Trophoblast cell (in vitro differentiated cells and primary cell): ENCODE measurements around the gene GNPDA2.

Source experiments
- DNase-seq, 2 donors: peaks; one replicate each; pipeline ENCODE4 v3.0.0-alpha.2; 2016
- H2AFZ ChIP-seq: 2 replicates; pipeline ENCODE4 v1.6.1; 2013; ENCODE audit warnings: low read length, moderate library complexity, mild to moderate bottlenecking; ENCODE audit not compliant: insufficient read depth, poor library complexity
- H2AK5ac ChIP-seq: 2 replicates; pipeline ENCODE4 v1.6.1; 2013; ENCODE audit warnings: mild to moderate bottlenecking, low read length
- H2BK120ac ChIP-seq: 2 replicates; pipeline ENCODE4 v1.6.1; 2013; ENCODE audit warnings: low read length, mild to moderate bottlenecking, moderate library complexity; ENCODE audit not compliant: insufficient read depth, poor library complexity
- H2BK12ac ChIP-seq: 2 replicates; pipeline ENCODE4 v1.6.1; 2013; ENCODE audit warnings: mild to moderate bottlenecking, low read length, moderate library complexity
- H2BK5ac ChIP-seq: 2 replicates; pipeline ENCODE4 v1.6.1; 2013; ENCODE audit warnings: low read length, low read depth, moderate library complexity, mild to moderate bottlenecking; ENCODE audit not compliant: poor library complexity
- H3K14ac ChIP-seq: 2 replicates; pipeline ENCODE4 v1.6.1; 2013; ENCODE audit warnings: mild to moderate bottlenecking, low read length
- H3K18ac ChIP-seq: 2 replicates; pipeline ENCODE4 v1.6.1; 2013; ENCODE audit warnings: mild to moderate bottlenecking, low read length
- H3K23ac ChIP-seq: 2 replicates; pipeline ENCODE4 v1.6.1; 2013; ENCODE audit warnings: low read length
- H3K27ac ChIP-seq: 2 replicates; pipeline ENCODE4 v1.5.1; 2013; ENCODE audit warnings: low read depth, mild to moderate bottlenecking, inconsistent platforms, low read length, moderate library complexity
- H3K27me3 ChIP-seq: 2 replicates; pipeline ENCODE4 v1.6.1; 2013; ENCODE audit warnings: inconsistent platforms, mild to moderate bottlenecking, low read length, moderate library complexity; ENCODE audit not compliant: insufficient read depth
- H3K36me3 ChIP-seq, 2 experiments: 1 replicate in 1 of 2; 2 replicates in 1 of 2; pipeline ENCODE4 v1.6.1; 2013; ENCODE audit warnings: low read length in 2 of 2, mild to moderate bottlenecking in 2 of 2, moderate library complexity in 1 of 2; ENCODE audit not compliant: insufficient read depth in 2 of 2, control insufficient read depth in 1 of 2
- H3K4ac ChIP-seq: 2 replicates; pipeline ENCODE4 v1.6.1; 2013; ENCODE audit warnings: low read depth, mild to moderate bottlenecking, low read length, moderate library complexity
- H3K4me1 ChIP-seq, 2 experiments: 1 replicate in 1 of 2; 2 replicates in 1 of 2; pipeline ENCODE4 v1.6.1; 2013; ENCODE audit warnings: low read length in 2 of 2, mild to moderate bottlenecking in 2 of 2, moderate library complexity in 1 of 2; ENCODE audit not compliant: insufficient read depth in 2 of 2, control insufficient read depth in 1 of 2
- H3K4me2 ChIP-seq: 2 replicates; pipeline ENCODE4 v1.6.1; 2013; ENCODE audit warnings: inconsistent platforms, mild to moderate bottlenecking, low read length, moderate library complexity
- H3K4me3 ChIP-seq: 2 replicates; pipeline ENCODE4 v1.5.1; 2013; ENCODE audit warnings: mild to moderate bottlenecking, low read depth, low read length, inconsistent platforms
- H3K79me1 ChIP-seq: one replicate; pipeline ENCODE4 v1.6.1; 2013; ENCODE audit warnings: low read length
- H3K79me2 ChIP-seq: 2 replicates; pipeline ENCODE4 v1.6.1; 2013; ENCODE audit warnings: low read length, mild to moderate bottlenecking; ENCODE audit not compliant: control insufficient read depth, insufficient read depth, poor library complexity
- H3K9ac ChIP-seq: 2 replicates; pipeline ENCODE4 v1.6.1; 2013; ENCODE audit warnings: mild to moderate bottlenecking, low read length
- H3K9me3 ChIP-seq: 2 replicates; pipeline ENCODE4 v1.6.1; 2013; ENCODE audit warnings: low read depth, mild to moderate bottlenecking, control low read depth, inconsistent platforms, low read length; ENCODE audit not compliant: insufficient read depth
- H4K12ac ChIP-seq: 2 replicates; pipeline ENCODE4 v1.6.1; 2013; ENCODE audit warnings: low read depth, mild to moderate bottlenecking, low read length, moderate library complexity
- H4K8ac ChIP-seq: 2 replicates; pipeline ENCODE4 v1.6.1; 2013; ENCODE audit warnings: low read depth, mild to moderate bottlenecking, low read length, moderate library complexity
- H4K91ac ChIP-seq: one replicate; pipeline ENCODE4 v1.6.1; 2013; ENCODE audit warnings: low read depth, mild to moderate bottlenecking, low read length, moderate library complexity
- WGBS: extraction: QIAGEN DNeasy Blood & Tissue Kit; methylation state at CpG from one replicate; pipeline ENCODE4 v1.1.7; 2013; ENCODE audit warnings: missing lambda C conversion rate; ENCODE audit not compliant: insufficient read length, insufficient coverage; ENCODE audit errors: extremely low coverage; 5-methylcytosine and 5-hydroxymethylcytosine counted together

Gene GNPDA2

GRCh38 chr4:44670506-44671199 is 55.7 kb downstream of the GNPDA2 start:
- Histone ChIP-seq H3K9me3 (no peaks in the 10 kb centered on the region), H3K4me3 (no peak overlapping the region), H3K23ac (no peak overlapping the region), H3K4me1 (no peaks in the 10 kb centered on the region), H2BK120ac (no peak overlapping the region), H4K12ac (no peak overlapping the region), H3K79me1 (no peaks in the 10 kb centered on the region), H3K36me3 (no peaks in the 10 kb centered on the region), H2BK12ac (no peak overlapping the region), H3K4me2 (no peak overlapping the region), H2AK5ac (no peak overlapping the region), H3K18ac (no peak overlapping the region), H3K27me3 (no peaks in the 10 kb centered on the region), H4K8ac (no peak overlapping the region), H3K14ac (no peak overlapping the region), H2AFZ (no peak overlapping the region), H3K9ac (no peak overlapping the region), H4K91ac (no peak overlapping the region), H2BK5ac (no peak overlapping the region), H3K4ac (no peak overlapping the region), H3K79me2 (no peaks in the 10 kb centered on the region), H3K27ac (no peak overlapping the region)
- DNase-seq: no peak
- no CpG with 5 or more reads among the region's 4 CpGs for WGBS

GRCh38 chr4:44668526-44668925 is 57.8 kb downstream of the GNPDA2 start:
- no peaks in the 10 kb centered on the region for H3K79me2 ChIP-seq
- no peaks in the 10 kb centered on the region for H3K79me1 ChIP-seq
- H3K9me3 ChIP-seq: no peaks in the 10 kb centered on the region
- no peak overlapping the region for H3K18ac ChIP-seq
- no peak overlapping the region for H3K4me2 ChIP-seq
- no peak overlapping the region for H3K23ac ChIP-seq
- no peak overlapping the region for H2AFZ ChIP-seq
- DNase-seq: no peak
- H3K27me3 ChIP-seq: no peaks in the 10 kb centered on the region
- no peak overlapping the region for H4K12ac ChIP-seq
- no peak overlapping the region for H4K91ac ChIP-seq
- WGBS: no CpG with 5 or more reads among the region's 2 CpGs
- H3K27ac ChIP-seq: no peak overlapping the region
- no peaks in the 10 kb centered on the region for H3K36me3 ChIP-seq
- no peak overlapping the region for H3K4ac ChIP-seq
- H4K8ac ChIP-seq: no peak overlapping the region
- no peak overlapping the region for H2BK5ac ChIP-seq
- H2AK5ac ChIP-seq: no peak overlapping the region
- H3K4me3 ChIP-seq: no peak overlapping the region
- H3K4me1 ChIP-seq: no peaks in the 10 kb centered on the region
- H3K14ac ChIP-seq: no peak overlapping the region
- H2BK120ac ChIP-seq: no peak overlapping the region
- H2BK12ac ChIP-seq: no peak overlapping the region
- no peak overlapping the region for H3K9ac ChIP-seq

- no CpG with 5 or more reads among the region's 20 CpGs for WGBS
- no peak overlapping the region for H3K4ac ChIP-seq
- H2BK5ac ChIP-seq: no peak overlapping the region
Observed at GRCh38 chr4:44663539-44664263, 62.7 kb downstream of the GNPDA2 start.

GRCh38 chr4:44662623-44663005 is 63.7 kb downstream of the GNPDA2 start:
- Histone ChIP-seq H4K12ac (no peak overlapping the region), H4K91ac (no peak overlapping the region), H2AK5ac (no peak overlapping the region), H3K27ac (no peak overlapping the region), H3K79me1 (no peaks in the 10 kb centered on the region), H3K36me3 (no peaks in the 10 kb centered on the region), H3K9ac (no peak overlapping the region), H3K27me3 (no peaks in the 10 kb centered on the region), H3K4ac (no peak overlapping the region), H4K8ac (no peak overlapping the region), H3K79me2 (no peaks in the 10 kb centered on the region), H2AFZ (no peak overlapping the region), H3K14ac (no peak overlapping the region), H2BK12ac (no peak overlapping the region), H3K18ac (no peak overlapping the region), H3K4me1 (no peaks in the 10 kb centered on the region), H3K23ac (no peak overlapping the region), H3K4me2 (no peak overlapping the region), H3K9me3 (no peaks in the 10 kb centered on the region), H2BK5ac (no peak overlapping the region), H2BK120ac (no peak overlapping the region), H3K4me3 (no peak overlapping the region)
- DNase-seq: no peak
- WGBS: no CpG with 5 or more reads among the region's 2 CpGs

More at GRCh38 chr4:44663539-44664263, 62.7 kb downstream of the GNPDA2 start:
- Histone ChIP-seq H3K27me3 (no peaks in the 10 kb centered on the region), H3K9me3 (no peaks in the 10 kb centered on the region), H2AFZ (no peak overlapping the region), H3K4me1 (no peaks in the 10 kb centered on the region), H2BK12ac (no peak overlapping the region), H3K4me3 (no peak overlapping the region), H4K91ac (no peak overlapping the region), H3K23ac (no peak overlapping the region), H3K27ac (no peak overlapping the region), H3K36me3 (no peaks in the 10 kb centered on the region), H3K79me1 (no peaks in the 10 kb centered on the region), H2BK120ac (no peak overlapping the region), H3K79me2 (no peaks in the 10 kb centered on the region), H3K18ac (no peak overlapping the region), H4K12ac (no peak overlapping the region), H4K8ac (no peak overlapping the region), H3K9ac (no peak overlapping the region), H2AK5ac (no peak overlapping the region), H3K4me2 (no peak overlapping the region), H3K14ac (no peak overlapping the region)
- no peak for DNase-seq
